Left lobe of liver (tissue), 2 donors: ENCODE data around the gene HNF4A. TPM values are rescaled to one million over a fixed set of nuclear protein-coding genes. Genes with fewer than 3 reads are reported as not detected.
A peak's percentile ranks its signal among the peaks of the same experiment; 100 is the strongest.
"Not testable (repeated sequence)": the region's sequence is repeated elsewhere in the genome, so short reads cannot be mapped to it uniquely, and the experiment has no call there.

Source experiments
- ATAC-seq: fragments of 200-7000 bp; cut with Tn5 transposase; one replicate; pipeline ENCODE4 v1.9.1; 2020; ENCODE audit warnings: mild to moderate bottlenecking, moderate library complexity
- DNase-seq: peaks from one replicate; pipeline ENCODE4 v3.0.0-alpha.2; 2020; ENCODE audit warnings: low spot score
- total RNA-seq: library from RNA; stranded (reverse); gene quantifications from one replicate; pipeline ENCODE4 v1.2.1, GENCODE V29; 2021
- donor health status: DM: no; HTN: no; CAD: no; lungs with moderate emphysema.
- donor health status: DM: no; HTN: yes; CAD: no.

Gene HNF4A
- total RNA-seq, 1 donor from 2014 or later, result 189 TPM

DNA sequence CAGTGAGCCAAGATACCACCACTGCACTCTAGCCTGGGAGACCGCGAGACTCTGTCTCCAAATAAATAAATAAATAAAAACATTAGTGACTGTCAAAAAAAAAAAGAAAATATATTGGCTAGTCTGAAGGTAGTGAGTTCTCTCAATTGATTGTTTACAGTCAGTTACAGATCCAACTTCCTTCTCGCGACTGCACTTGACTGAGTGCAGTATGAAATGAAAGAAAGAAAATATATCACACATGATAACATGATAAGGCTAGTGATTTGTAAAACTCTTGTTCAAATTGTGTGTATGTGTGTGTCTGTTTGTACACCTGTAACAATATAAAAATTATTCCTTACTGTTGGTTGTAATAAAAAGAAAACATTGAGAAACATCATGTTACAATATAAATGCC, 10.8 kb upstream of the HNF4A start:
- ATAC-seq, result no peak
- no peak for DNase-seq

DNA sequence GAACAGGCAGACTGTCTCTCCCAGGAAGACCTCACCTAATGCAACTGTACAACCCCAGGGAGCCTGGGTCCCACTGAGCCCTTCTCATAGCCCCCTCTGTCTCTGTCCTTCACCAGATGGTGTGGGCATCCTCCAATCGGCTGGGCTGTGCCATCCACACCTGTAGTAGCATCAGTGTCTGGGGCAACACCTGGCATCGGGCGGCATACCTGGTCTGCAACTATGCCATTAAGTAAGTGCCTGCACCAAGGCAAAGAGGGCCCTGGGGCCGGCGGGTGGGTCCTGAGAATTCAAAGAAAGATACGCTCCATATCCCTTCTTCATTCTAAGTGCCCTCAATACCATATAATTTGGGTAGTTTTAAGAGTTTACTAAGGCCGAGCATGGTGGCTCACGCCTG, 10.4 kb upstream of the HNF4A start:
- DNase-seq, result no peak
- no peak for ATAC-seq

DNA sequence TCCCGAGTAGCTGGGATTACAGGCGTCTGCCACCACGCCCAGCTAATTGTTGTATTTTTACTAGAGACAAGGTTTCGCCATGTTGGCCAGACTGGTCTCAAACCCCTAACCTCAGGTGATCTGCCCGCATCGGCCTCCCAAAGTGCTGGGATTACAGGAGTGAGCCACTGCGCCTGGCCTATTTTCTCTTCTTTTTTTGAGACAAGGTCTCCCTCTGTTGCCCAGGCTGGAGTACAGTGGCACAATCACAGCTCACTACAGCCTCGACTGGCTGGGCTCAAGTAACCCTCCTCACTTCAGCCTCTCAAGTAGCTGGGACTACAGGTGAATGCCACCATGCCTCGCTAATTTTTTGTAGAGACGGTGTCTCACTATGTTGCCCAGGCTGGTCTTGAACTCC, 9.6 kb upstream of the HNF4A start:
- not testable (repeated sequence) for DNase-seq, ATAC-seq

DNA sequence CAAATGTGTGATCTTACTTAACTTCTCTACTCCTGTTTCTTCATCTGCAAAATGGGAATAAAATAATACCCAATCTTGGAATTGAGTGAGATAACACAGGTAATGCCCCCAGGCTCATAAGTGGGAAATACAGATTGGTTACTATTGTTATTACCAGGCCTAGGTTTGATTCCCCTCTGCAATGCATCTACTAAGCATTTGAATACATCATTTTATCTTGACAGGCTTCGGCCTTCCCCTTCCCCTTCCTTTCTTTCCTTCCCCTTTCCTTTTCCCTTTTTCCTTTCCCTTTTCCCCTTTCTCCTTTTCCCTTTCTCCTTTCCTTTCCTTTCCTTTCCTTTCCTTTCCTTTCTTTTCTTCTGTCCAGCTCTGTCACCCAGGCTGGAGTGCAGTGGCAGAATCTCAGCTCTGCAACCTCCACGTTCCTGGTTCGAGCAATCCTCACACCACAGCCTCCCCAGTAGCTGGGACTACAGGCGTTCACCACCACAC, 7.3 kb upstream of the HNF4A start:
- ATAC-seq (no peak), DNase-seq (no peak)

DNA sequence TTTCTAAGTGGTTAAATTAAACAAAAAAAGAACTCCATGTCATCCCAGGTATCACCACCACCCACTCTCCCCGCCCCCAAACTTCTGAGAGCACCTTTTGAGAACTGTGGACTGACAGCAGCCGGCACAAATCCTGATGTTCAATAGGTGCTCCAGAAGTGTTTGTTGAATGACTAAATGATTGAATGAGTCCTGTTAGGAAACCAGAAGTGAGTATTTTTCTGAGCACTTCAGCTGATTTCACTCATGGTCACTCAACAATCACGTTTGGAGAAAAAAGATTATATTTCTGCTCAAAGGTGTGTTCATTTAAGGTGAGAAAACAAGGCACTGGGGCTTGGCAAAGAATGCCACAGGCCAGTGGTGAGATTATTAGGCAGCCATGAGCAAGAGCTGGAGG, 6.2 kb upstream of the HNF4A start:
- DNase-seq (no peak), ATAC-seq (no peak)

DNA sequence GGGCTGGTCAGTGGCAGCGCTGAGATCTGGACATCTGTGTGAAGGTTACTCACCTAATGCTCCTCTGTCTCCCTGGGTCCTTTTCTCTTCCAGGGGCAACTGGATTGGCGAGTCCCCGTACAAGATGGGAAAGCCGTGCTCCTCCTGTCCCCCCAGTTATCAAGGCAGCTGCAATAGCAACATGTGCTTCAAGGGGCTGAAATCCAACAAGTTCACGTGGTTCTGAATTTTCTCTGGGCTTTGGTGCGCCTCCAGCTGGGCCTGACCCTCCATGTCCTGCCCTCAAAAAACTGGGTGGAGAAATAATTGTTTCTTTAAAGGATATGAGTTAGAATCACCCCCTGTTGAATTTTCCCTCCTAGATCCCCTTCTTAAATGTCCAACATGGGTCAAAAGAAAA, 4.9 kb upstream of the HNF4A start:
- ATAC-seq (no peak), DNase-seq (no peak)

DNA sequence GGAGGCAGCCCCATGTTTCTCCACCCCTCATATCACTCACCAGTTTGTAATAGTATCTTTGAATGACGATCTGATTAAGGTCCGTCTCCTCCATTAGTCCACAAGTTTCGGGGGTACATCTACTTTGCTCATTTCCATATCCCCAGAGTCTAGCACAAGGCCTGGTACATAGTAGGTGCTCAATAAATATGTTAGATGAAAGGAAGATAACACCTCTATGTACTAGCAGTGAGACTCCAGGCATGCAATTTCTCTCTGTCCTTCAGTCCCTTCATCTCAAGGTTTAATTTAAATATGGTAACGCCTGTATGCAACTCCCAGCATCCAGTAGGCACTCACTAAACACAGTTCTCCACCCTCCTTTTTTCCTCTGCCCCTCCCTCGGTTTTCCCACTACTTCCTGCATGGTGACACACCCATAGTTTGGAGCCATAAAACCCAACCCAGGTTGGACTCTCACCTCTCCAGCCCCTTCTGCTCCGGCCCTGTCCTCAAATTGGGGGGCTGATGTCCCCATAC, 461 bp upstream of the HNF4A start:
- ATAC-seq (peak; percentile 42), DNase-seq (no peak)

DNA sequence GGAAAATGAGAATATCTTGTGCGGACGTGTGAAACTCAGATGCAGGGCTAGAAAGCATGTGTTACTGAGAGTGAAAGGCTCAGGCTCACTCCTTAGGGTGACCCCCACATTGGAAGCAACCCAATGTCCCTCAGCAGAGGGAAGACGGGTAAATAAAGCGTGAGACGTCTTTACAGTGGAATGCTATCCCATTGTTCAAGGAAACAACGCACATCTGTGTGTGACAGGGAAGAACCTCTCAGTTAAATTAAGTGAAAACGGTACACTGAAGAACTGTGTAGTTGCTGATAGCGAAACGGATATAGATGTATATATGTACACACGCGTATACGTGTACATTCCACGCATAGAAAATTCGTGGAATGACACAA, 839 bp downstream of the HNF4A start:
- DNase-seq, result no peak
- ATAC-seq, result no peak

DNA sequence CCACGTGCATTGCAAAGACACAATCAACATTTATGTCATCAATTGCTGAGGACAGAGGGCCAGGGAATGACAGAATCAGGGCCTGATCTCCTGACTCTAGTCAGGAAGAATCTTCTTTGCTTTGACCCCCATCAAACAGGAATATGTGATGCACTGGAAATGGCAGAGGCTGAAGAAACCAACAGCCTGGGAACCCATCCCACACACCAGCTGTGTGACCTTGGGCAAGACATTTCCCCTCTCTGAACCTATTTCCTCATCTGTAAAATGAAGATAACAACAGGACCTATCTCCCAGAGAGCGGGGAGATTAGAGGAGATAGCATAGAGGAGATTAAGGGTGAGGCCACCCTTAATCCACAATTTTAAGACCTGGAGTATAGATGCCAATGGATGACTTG, 1.5 kb downstream of the HNF4A start:
- DNase-seq (no peak), ATAC-seq (no peak)

DNA sequence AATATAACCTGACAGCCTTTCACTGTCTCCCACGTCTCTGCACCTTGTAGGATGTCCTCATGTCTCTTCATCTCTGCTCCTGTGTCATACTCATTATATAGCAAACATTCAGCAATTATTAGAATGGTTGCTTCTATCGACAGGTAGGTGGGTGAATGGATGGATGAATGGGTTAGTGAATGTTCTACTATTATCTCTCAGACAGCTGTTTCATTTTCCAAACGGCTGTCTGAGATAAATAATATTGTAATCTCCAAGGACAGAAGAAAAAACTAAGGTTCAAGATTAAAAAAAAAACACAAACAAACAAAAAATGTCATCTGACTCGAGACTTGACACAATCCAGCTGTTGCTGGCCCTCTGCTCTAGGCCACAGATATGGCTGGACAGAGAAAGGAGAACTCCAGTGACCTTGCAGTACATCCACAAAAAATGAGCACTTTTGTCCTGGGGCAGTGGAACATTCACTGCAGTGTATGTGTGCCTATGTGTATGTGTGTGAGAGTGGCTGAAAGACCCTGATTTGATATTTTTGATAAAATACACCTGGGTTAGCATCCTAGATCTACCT, 2.1 kb downstream of the HNF4A start:
- DNase-seq (no peak), ATAC-seq (no peak)

DNA sequence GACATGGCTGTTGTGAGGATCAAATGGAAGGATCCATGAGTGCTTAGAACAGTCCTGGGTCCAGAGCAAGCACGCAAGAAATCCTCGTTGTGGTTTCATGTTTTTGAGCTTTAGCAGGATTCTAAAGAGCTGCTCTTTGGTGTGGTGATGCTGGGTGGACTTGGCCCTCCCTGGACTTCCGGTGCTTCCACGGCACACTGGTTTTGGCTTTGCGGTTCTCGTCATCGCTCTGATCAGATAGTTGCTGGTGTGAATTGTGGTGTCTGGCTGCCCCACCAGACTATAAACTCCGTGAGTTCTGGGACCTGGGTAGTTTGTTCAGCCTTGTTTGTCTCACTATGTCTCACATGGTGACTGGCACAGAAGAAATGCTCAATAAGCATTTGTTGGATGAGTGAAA, 3.3 kb downstream of the HNF4A start:
- DNase-seq (no peak), ATAC-seq (no peak)

DNA sequence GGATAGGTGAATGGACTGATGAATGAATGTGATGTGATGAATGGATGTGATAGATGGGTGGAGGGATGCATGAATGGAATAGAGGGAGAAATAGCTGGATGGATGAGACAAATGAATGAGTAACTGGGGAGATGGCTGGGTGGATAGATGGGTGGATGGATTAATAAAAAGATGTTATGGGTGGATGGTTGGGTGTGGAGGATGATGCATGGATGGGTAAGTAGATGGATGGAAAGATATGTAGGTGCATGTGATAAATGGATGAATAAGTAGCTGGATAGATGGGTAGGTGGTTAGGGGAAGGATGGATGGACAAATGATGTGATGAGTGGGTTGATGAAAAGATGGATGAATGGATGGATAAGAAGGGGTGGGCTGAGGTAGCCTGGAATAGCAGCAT, 4.7 kb downstream of the HNF4A start:
- ATAC-seq (no peak), DNase-seq (no peak)

DNA sequence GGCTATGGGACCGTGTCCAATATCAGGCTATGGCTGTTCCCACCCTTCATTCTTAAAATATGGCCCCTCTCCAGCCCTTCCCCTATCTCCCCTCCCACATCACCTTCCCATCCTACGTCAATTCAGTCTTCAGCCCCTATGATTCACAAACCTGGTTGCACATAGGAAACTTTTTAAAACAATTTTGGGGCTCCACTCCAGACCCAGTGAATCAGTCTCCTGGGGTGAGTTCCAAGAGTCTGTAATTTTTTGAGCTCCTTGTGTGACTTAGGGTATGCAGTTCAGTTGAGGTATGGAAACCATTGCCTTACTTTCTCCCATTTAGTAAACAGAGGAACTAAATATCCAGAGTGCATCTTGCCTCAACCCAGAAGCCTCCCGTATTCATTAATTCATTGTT, 5.5 kb downstream of the HNF4A start:
- ATAC-seq (no peak), DNase-seq (no peak)

DNA sequence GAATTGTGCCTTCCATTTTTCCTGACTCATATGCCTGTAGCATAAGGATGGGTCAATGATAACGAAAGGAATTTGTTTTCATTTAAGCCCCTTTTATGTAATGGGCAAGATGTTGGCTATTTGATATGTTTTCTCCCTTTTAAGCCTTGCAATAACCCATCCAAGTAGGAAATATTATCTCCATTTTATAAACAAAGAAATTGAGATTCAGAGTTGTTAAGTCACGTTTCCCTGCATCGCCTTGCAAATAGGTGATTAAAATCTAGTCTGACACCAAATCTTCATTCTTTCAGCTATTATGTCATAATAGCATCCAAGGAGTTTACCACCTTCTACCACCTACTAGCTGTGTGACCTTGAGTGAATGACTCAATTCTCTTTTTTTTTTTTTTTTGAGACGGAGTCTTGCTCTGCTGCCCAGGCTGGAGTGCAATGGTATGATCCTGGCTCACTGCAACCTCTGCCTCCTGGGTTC, 7.0 kb downstream of the HNF4A start:
- ATAC-seq, result no peak

DNA sequence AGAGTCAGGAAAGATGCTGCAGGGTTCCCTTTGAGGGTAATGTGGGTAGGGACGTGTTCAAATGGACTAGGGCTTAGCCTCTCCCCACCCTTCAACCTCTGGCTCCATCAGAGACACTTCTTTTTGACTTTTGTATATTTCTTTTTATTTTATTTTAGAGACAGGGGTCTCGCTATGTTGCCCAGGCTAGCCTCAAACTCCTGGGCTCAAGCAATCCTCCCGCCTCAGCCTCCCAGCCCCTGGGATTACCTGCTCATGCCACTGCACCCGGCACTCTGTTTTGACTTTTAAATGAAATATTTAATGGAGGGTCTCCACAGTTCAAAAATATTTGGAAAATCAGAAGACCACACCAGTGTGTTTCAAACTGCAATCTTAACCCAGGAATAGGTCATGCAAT, 8.6 kb downstream of the HNF4A start:
- no peak for DNase-seq
- no peak for ATAC-seq

More for the DNA sequence above, 7.0 kb downstream of the HNF4A start:
- no peak for DNase-seq

DNA sequence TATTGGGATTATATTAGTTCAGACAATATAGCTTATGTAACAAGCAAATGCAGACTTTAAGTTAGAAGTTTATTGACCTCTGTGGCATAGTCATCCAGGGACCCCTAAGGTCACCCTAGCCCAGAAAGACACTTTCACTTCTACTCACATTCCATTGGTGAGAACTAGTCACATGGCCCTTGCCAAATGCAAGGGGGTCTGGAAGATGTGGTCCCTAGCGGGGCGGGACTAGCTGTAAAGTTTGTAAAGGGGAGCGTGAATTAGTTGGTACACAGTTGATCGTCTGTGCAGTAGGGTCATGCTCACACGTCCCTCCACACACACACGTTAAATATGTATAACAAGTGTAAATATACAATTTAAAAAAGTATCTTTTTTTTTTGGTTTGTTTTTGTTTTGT, 9.3 kb downstream of the HNF4A start:
- DNase-seq (no peak), ATAC-seq (no peak)

DNA sequence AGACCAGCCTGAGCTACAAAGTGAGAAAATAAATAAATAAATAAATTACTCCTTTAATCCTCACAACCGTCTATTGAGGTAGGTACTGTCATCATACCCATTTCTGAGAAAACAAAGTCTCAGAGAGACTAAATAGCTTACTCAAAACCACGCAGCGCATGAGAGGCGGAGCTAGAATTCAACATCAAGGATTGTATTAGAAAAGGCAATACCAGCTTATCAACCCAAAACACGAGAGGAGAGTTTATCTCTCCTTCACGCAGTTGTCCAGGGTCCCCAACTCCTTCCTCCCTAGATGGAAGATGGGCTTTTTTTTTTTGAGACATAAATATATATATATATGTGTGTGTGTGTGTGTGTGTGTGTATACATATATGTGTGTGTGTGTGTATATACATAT, 12.2 kb downstream of the HNF4A start:
- no peak for DNase-seq
- ATAC-seq, result no peak

DNA sequence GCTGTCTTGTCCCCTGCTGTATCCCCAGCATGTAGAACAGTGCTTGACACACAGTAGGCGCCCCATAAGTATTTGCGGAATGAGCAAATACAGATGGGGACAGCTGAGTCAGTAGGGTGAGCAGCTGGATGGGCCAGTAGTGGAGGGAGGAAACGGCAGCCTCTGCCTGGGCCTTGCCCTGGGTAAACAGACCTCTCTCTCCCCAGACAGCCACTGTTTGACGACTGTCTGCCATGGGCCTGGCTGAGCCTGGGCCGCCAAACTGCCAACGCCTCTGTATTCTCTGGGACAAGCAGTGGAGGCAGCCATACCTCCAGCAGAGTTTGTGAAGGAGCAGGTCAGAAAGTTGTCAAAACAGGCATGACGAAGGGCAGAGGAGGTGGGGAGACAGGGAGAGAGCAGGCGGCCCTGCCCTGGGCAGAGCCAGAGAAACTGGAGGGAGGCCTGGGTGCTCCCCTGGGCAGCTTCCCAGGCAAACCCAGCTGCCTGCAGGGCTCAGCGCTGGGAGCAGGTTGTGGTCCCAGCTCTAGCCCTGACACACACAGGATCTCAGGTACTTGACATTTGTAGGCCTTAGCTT, 15.2 kb downstream of the HNF4A start:
- peak; percentile 75 for ATAC-seq
- peak; percentile 60 for DNase-seq

DNA sequence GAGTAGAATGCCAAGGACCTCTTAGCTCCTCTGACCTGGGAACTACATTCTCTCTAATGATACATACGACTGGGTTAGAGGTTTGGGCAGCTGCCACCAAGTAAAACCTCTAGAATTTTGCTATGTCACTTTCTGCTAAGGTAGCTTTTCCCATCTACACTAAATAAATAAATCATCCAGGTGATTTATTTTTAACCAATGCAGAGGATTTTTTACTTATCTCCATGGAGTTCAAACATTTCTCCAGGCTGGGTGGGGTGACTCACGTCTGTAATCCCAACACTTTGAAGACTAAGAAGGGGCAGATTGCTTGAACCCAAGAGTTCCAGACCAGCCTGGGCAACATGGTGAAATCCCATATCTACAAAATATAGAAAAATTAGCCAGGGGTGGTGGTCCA, 27.1 kb downstream of the HNF4A start:
- DNase-seq, result no peak
- ATAC-seq, result no peak

DNA sequence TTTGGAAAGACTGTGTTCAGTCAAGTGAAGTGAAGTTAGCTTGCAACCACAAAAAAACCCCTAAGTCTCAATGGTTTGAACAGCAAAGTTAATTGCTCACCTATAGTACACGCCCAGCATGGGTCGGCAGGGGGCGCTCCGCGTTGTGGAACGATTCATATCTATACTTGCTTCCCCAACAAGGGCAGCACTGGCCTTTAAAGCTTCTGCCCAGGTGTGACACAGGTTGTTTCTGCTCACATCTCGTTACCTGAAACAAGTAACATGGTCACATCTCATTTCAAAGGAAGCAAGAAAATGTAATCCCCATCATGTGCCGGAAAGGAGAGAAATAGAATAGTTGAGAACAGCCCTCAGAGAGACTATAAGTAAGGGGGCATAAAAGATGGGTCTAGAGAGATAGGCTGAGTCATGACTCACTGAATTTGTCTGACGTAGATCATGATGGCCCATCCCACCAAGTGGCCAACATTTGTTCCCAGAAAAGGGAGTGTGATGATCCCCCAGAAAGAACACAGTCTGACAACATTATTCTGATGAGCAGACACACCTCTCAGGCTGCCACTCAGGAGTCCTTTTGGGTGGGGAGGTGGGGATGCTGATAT, 29.0 kb downstream of the HNF4A start:
- ATAC-seq, result peak; percentile 45
- DNase-seq, result peak; percentile 83

DNA sequence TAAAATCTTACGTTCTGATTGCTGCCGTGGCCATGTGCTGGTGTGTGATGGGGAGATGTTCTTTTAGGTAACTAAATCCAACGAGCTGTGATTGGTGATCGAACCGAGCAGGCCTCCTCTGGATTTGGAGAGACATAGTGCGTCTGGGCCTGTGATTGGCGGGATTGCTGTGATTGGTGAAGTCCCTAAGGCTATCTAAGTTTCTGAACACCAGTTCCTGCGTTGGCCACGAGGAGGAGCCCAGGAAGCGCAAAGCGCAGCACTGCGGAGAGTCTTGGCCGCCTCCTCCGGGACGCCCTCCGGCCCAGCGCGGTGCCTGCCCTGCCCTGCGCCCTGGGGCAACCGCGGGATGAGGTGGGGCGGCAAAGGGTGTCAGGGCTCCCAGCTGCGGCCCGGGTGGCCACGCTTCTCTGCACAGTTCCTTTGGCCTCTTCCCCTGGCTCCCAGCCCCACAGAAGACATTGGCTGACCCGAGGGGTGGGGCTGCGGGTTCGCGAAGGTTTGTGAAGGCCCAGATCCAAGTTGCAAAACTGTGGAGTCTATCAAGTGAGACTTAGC, 33.0 kb downstream of the HNF4A start:
- DNase-seq, result peak; percentile 96
- peak; percentile 73 for ATAC-seq

DNA sequence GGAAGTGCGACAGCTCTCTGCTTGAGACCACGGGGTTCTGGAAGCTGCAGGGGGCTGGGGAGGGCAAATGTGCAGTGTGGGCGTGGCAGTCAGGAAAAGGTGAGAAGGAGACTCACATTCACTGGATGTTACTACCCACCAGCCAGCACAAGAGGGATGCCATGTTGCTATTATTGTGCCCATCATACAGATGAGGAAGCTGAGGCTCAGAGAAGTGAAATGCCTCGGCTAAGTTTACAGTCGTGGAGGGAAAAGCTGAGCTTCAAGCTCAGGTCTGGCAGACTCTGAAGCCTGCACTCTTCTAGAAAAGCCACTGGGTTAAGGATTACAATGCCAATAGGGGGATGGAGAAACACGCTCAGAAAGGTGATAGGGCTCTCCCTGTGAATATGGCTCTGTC, 34.4 kb downstream of the HNF4A start:
- DNase-seq (no peak), ATAC-seq (no peak)
